ENCODE data around the gene RBM20.
"Not testable (repeated sequence)": the region's sequence is repeated elsewhere in the genome, so short reads cannot be mapped to it uniquely, and the experiment has no call there.

RBM20 gene

DNA sequence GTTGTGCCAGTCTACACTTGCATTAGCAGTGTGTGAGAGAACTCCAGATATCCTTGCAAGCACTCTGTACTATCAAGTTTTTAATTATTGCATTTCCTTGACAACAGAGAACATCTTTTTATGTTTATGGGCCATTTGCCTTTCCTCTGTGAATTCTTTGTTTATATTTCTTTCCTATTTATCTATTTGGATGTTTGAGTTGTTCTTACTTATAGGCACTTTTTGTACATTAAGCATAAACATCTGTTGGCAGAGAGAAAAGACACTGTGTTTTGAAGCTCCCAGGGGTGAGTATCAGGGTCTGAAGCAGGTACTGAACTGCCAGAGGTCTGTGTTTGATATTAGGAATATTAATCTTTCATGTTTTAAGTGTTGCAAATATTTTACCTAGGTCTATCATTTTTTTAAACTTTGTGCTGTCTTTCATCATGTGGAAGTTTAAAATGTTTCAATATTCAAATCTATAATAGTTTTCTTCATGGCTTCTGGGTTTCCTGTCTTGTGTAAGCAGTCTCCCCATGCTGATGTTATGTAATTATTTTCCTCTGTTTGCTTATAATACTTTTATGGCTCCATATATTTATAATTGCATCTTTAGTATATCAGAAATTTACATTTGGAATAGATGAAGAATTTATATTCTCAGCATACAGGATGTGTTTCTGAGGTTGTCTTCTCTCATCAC lies 209.9 kb downstream of the RBM20 start:
- DNase-seq (ENCODE audit: low spot score): no peak

DNA sequence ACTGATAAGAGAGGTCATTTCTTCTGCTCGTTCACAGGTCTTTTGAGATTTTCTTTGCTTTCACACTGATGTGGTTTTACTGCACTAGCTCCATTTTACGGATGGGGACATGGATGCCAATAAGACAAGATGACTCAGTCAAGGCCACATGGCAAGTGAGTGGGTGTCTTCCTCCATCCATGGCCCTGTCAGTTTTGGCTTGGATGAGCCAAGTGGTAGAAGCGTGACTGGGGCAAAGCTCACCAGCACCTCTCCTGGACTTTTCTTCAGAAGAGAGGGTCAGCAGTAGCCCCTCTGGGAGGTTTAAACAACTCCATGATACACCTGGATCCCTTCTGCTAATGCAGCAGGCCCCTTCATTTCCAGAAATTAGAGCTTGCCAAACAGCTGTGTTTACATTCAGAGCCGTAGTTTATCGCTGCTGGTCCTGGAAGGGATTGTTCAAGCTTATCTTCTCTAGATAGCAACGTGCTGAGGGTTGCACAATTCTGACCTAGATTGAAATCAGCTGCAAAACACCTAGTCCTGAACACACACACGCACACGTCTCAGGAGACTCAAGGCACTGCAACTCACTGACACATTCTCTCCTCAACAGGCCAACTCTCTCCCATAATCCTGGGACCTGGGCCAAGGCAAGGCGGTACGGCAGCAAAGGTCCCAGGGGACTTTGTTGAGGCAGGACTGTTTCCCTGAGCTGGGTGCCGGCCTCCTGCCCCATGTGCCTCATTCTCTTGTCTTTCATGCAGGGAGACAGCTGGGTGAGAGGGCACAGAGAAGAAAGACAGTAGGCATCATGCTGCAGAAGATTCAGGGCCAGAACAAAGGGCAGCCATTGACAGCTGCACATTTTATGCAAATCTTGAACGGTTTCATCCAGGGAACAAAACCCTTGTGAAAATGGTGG lies 213.4 kb downstream of the RBM20 start:
- DNase-seq (ENCODE audit: low spot score): no peak

DNA sequence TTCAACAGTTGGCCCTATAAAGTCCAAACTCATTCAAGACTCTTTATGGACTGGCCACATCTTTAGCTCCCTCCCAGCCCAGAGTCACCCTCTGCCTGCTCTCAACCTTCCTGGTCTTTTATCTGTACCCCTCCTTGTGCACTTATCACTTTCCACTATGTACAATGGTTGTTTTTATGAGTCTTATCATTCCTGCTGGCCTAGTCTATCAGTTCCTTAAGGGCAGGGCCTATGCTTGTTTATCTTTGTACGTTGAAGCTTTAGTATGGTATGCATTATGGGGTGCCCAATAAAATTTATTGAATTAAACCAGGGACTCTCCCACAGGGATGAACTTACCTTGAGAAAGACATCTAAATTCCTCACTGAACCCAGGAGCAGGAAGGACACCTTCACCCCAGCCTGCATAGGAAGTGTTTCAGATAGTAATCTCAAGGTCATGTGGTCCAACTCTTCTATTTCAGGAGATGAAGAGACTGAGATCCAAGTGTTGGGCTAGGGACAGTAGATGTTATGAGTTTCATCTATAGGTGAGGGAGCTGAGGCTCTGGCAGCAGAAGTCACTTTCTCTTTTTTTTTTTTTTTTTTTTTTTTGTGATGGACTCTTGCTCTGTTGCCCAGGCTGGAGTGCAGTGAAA lies 214.3 kb downstream of the RBM20 start:
- no peak for DNase-seq (ENCODE audit: low spot score)

DNA sequence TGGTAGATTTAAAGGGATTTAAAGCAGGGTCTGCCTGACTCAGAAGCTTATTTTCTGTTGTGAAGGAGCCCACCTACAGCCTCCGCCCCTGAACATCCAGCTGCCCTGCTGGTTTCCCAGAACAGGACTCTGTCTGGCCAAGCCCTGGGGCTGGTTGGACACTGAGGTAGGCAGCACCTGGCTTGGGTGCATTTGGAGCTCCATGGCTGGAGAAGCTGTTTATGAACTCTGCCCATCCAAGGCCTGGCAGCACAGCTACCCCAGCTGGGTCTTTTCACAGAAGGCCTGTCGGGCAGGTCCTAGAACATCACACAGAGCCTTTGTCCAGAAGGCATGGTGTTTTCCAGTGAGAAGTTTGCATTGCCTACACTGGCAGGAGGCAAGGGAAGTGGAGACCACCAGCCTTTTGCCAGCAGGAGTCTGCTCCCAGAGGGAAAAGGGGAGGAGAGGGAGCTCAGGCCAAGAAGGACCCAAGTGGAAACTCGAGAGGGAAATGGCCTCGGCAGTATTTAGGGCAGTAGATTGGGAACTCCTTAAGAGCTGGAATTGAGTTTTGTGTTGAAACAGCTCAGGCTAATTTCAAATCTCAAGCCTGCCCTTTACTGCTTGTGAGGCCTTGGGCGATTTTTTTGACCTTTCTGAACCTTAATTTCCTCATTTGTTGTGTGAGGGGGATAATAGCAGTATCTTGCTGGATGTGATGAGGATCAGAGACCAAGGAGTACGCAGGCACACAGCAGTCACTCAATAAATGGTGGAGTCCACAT lies 215.3 kb downstream of the RBM20 start:
- no peak for DNase-seq (ENCODE audit: low spot score)

DNA sequence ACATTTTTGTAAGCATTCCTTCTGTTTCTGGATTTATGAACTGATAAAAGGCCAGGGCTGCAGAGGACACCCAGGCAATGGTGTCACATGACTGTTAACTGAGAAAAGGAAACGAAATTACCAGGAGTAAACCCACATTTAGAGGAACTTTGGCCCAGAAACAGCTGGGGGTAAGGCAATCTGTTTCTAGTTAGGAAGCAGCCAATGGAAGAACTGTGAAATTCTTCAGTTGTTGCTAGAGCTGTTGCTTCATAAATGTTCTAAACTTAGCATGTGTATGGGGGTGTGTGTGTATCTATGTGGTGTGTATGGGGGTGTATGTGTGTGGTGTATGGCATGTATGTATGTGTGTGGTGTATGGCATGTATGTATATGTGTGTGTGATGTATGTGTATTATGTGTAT lies 215.8 kb downstream of the RBM20 start:
- DNase-seq (ENCODE audit: low spot score): no peak

GRCh38 chr10:110860576-110861241 lies 216.6 kb downstream of the RBM20 start:
- no peak for DNase-seq (ENCODE audit: low spot score)

DNA sequence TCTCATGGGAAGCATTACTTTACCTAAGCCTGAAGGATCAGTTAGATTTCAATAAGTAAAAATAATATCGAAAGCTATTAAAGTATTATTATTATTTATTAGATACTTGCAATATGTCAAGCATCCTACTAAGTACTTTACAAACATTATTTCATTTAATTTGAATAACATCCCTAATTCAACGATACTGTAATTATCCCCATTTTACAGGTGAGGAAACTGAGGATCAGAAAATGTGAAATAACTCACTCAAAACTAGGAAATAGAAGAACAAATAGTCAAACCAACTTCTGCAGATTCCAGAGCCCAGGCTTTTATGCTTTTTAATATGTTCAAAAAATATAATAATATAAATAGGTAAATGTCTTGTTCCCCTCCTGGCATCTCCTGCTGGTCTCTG lies 217.3 kb downstream of the RBM20 start:
- no peak for DNase-seq (ENCODE audit: low spot score)

DNA sequence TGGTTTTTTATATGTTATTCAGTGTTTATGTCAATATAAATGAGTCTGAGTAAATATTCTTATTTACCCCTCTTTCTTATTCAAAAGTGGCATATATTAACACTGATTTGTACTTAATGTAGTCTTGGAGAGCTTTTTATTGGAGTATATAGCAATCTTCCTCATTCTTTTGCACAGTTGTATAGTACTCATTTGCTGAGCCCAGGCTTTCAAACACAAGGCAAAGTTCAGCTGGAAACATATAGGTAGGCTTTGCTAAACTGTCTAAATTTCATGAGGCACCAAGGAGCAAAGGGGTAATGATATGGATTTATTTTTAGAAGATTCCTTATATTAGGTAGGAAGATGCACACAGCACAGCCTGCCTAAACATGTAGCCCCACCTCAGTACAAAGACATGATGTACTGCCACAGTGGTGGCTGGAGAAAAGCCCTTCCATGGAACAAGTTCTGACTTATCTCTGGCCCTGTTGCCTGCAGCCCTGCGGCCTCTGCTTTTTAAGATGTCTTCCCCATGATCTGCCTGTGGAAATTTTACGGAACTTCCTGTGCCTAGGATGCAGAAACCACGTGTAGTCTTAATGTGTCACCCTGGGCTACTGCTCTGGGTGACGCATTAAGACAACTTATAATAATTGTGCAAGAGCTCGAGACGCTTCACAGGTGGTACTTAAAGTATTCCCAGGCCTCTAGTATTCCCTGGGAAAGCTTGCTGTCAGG lies 218.0 kb downstream of the RBM20 start:
- no peak for DNase-seq (ENCODE audit: low spot score)

GRCh38 chr10:110862961-110863360 lies 218.8 kb downstream of the RBM20 start:
- no peak for DNase-seq (ENCODE audit: low spot score)

GRCh38 chr10:110863361-110863760 lies 219.2 kb downstream of the RBM20 start:
- DNase-seq (ENCODE audit: low spot score): no peak

- no peak for DNase-seq (ENCODE audit: low spot score)
Measured at GRCh38 chr10:110863956-110864355, 219.8 kb downstream of the RBM20 start.

DNA sequence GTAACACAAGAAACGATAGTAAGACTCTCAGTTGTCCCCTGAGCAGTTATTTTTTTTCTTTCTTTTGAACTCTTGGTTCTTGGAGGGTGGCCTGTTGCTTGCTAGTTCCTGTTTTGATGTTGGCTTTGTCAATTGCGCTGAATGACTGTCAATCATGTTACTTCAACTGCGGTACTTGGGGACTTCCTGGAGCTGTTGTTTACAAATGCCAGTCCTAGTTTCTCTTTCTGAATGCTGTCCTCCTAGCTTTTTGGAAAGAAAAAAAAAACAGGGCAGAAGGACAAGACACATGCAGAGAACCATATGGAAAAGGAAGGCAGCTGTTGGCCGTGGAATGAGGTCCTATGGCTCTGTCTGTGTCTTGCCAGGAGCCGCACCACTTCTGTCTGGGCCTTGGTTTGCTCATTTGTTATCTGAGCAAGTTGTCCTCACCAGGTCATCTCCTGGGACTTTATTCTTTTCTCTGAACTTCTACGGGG lies 220.6 kb downstream of the RBM20 start:
- DNase-seq (ENCODE audit: low spot score): no peak

GRCh38 chr10:110865186-110865808 lies 221.2 kb downstream of the RBM20 start:
- no peak for DNase-seq (ENCODE audit: low spot score)

- DNase-seq (ENCODE audit: low spot score): no peak
Measured at GRCh38 chr10:110865809-110866482, 221.8 kb downstream of the RBM20 start.

GRCh38 chr10:110867011-110867806 lies 223.1 kb downstream of the RBM20 start:
- DNase-seq (ENCODE audit: low spot score): not testable (repeated sequence)

- DNase-seq (ENCODE audit: low spot score): no peak
Measured at GRCh38 chr10:110867807-110868465, 223.8 kb downstream of the RBM20 start.

- no peak for DNase-seq (ENCODE audit: low spot score)
Measured at GRCh38 chr10:110868981-110869380, 224.8 kb downstream of the RBM20 start.

GRCh38 chr10:110870823-110871297 lies 226.7 kb downstream of the RBM20 start:
- DNase-seq (ENCODE audit: low spot score): no peak
